HEK293 (cell line): ENCODE results near the gene BSCL2.

Source experiments
- CTCF ChIP-seq: fragments of 450-650 bp; formaldehyde crosslinking; IDR thresholded peaks from 2 replicates; pipeline ENCODE4 v1.5.1; 2016; ENCODE audit warnings: missing biosample characterization, missing genetic modification characterization
- GLI4 ChIP-seq: fragments of 450-650 bp; formaldehyde crosslinking; IDR thresholded peaks from 2 replicates; pipeline ENCODE4 v1.5.1; 2016; ENCODE audit warnings: missing biosample characterization, missing genetic modification characterization
- PRDM10 ChIP-seq: fragments of 450-650 bp; formaldehyde crosslinking; IDR thresholded peaks from 2 replicates; pipeline ENCODE4 v1.5.1; 2016; ENCODE audit warnings: missing biosample characterization, missing genetic modification characterization
- ZNF223 ChIP-seq: fragments of 450-650 bp; formaldehyde crosslinking; IDR thresholded peaks from 2 replicates; pipeline ENCODE4 v1.5.1; 2016; ENCODE audit warnings: missing biosample characterization, missing genetic modification characterization
- ZSCAN18 ChIP-seq: fragments of 450-650 bp; formaldehyde crosslinking; IDR thresholded peaks from 2 replicates; pipeline ENCODE4 v1.5.1; 2016; ENCODE audit warnings: missing biosample characterization, missing genetic modification characterization
- TF ChIP-seq, protein P1 (sequence below): fragments of 450-650 bp; formaldehyde crosslinking; IDR thresholded peaks from 2 replicates; pipeline ENCODE4 v1.5.1; 2016; ENCODE audit warnings: missing biosample characterization, missing genetic modification characterization

GRCh38 chr11:62665075-62665598, 42.1 kb downstream of the BSCL2 start, which contains the start of the genes C11orf98 and CSKMT:
- TF ChIP-seq CTCF (tag by site-specific recombination): no peak
- no peak for TF ChIP-seq ZNF223
- peak; percentile 63; the same call in 1 of the 2 replicates for TF ChIP-seq PRDM10 (tag by site-specific recombination)
- TF ChIP-seq, protein P1, sequence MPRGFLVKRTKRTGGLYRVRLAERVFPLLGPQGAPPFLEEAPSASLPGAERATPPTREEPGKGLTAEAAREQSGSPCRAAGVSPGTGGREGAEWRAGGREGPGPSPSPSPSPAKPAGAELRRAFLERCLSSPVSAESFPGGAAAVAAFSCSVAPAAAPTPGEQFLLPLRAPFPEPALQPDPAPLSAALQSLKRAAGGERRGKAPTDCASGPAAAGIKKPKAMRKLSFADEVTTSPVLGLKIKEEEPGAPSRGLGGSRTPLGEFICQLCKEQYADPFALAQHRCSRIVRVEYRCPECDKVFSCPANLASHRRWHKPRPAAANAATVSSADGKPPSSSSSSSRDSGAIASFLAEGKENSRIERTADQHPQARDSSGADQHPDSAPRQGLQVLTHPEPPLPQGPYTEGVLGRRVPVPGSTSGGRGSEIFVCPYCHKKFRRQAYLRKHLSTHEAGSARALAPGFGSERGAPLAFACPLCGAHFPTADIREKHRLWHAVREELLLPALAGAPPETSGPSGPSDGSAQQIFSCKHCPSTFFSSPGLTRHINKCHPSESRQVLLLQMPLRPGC: 0 out of 2 replicates have a peak, but pooled peaks have one; percentile 16
- TF ChIP-seq ZSCAN18 (tag by site-specific recombination): no peak
- no peak for TF ChIP-seq GLI4
